ENCODE data around the gene CAND2.
A peak's percentile ranks its signal among the peaks of the same experiment; 100 is the strongest.

The CAND2 gene

GRCh38 chr3:12803371-12803770 is 6.9 kb downstream of the CAND2 start:
- peaks cover 0 to 7% of the 10 kb centered on the region in 2 donors for H3K36me3 ChIP-seq (ENCODE audit: control insufficient read depth in 1 of 2, insufficient read depth in 2 of 2, low read length in 2 of 2)

GRCh38 chr3:12807066-12807465 is 10.6 kb downstream of the CAND2 start:
- no peaks in the 10 kb centered on the region for H3K27me3 ChIP-seq (ENCODE audit: control insufficient read depth in 1 of 2, insufficient read depth in 2 of 2, low read length in 2 of 2)
- no peak overlapping the region for H3K27ac ChIP-seq (ENCODE audit: low read depth, low read length)
- no peak overlapping the region for H3K4me3 ChIP-seq (ENCODE audit: low read depth in 1 of 2, low read length in 2 of 2)
- H3K4me1 ChIP-seq (ENCODE audit: control insufficient read depth in 1 of 2, insufficient read depth in 2 of 2, low read length in 2 of 2) = peaks cover 0 to 6% of the 10 kb centered on the region in 2 donors
- peaks cover 0 to 7% of the 10 kb centered on the region in 2 donors for H3K36me3 ChIP-seq (ENCODE audit: control insufficient read depth in 1 of 2, insufficient read depth in 2 of 2, low read length in 2 of 2)
- no peaks in the 10 kb centered on the region for H3K9me3 ChIP-seq (ENCODE audit: control insufficient read depth in 1 of 2, low read length in 2 of 2)
- H3K9ac ChIP-seq (ENCODE audit: low read depth in 1 of 2, low read length in 2 of 2) = no peak overlapping the region

More at GRCh38 chr3:12803371-12803770, 6.9 kb downstream of the CAND2 start:
- H3K9me3 ChIP-seq (ENCODE audit: control insufficient read depth in 1 of 2, low read length in 2 of 2) = no peaks in the 10 kb centered on the region
- no peaks in the 10 kb centered on the region for H3K27me3 ChIP-seq (ENCODE audit: control insufficient read depth in 1 of 2, insufficient read depth in 2 of 2, low read length in 2 of 2)
- H3K4me1 ChIP-seq (ENCODE audit: control insufficient read depth in 1 of 2, insufficient read depth in 2 of 2, low read length in 2 of 2) = no peaks in the 10 kb centered on the region
- H3K9ac ChIP-seq (ENCODE audit: low read depth in 1 of 2, low read length in 2 of 2) = no peak overlapping the region
- no peak overlapping the region for H3K27ac ChIP-seq (ENCODE audit: low read depth, low read length)
- H3K4me3 ChIP-seq (ENCODE audit: low read depth in 1 of 2, low read length in 2 of 2) = no peak overlapping the region

GRCh38 chr3:12807601-12808359 is 11.3 kb downstream of the CAND2 start:
- H3K27me3 ChIP-seq (ENCODE audit: control insufficient read depth in 1 of 2, insufficient read depth in 2 of 2, low read length in 2 of 2) = no peaks in the 10 kb centered on the region
- H3K27ac ChIP-seq (ENCODE audit: low read depth, low read length) = no peak overlapping the region
- no peak overlapping the region for H3K4me3 ChIP-seq (ENCODE audit: low read depth in 1 of 2, low read length in 2 of 2)
- peaks cover 0 to 7% of the 10 kb centered on the region in 2 donors for H3K36me3 ChIP-seq (ENCODE audit: control insufficient read depth in 1 of 2, insufficient read depth in 2 of 2, low read length in 2 of 2)
- peaks cover 0 to 6% of the 10 kb centered on the region in 2 donors for H3K4me1 ChIP-seq (ENCODE audit: control insufficient read depth in 1 of 2, insufficient read depth in 2 of 2, low read length in 2 of 2)
- no peaks in the 10 kb centered on the region for H3K9me3 ChIP-seq (ENCODE audit: control insufficient read depth in 1 of 2, low read length in 2 of 2)
- H3K9ac ChIP-seq (ENCODE audit: low read depth in 1 of 2, low read length in 2 of 2) = no peak overlapping the region

- H3K9me3 ChIP-seq (ENCODE audit: control insufficient read depth in 1 of 2, low read length in 2 of 2) = no peaks in the 10 kb centered on the region
- H3K27ac ChIP-seq (ENCODE audit: low read depth, low read length) = no peak overlapping the region
- H3K36me3 ChIP-seq (ENCODE audit: control insufficient read depth in 1 of 2, insufficient read depth in 2 of 2, low read length in 2 of 2) = peaks cover 0 to 4% of the 10 kb centered on the region in 2 donors
Observed at GRCh38 chr3:12808587-12808986, 12.1 kb downstream of the CAND2 start.

GRCh38 chr3:12809001-12809400 is 12.5 kb downstream of the CAND2 start:
- H3K9me3 ChIP-seq (ENCODE audit: control insufficient read depth in 1 of 2, low read length in 2 of 2) = no peaks in the 10 kb centered on the region

More at GRCh38 chr3:12808587-12808986, 12.1 kb downstream of the CAND2 start:
- Histone ChIP-seq H3K4me1 (ENCODE audit: control insufficient read depth in 1 of 2, insufficient read depth in 2 of 2, low read length in 2 of 2) (peaks cover 0 to 6% of the 10 kb centered on the region in 2 donors), H3K4me3 (ENCODE audit: low read depth in 1 of 2, low read length in 2 of 2) (no peak overlapping the region), H3K9ac (ENCODE audit: low read depth in 1 of 2, low read length in 2 of 2) (no peak overlapping the region), H3K27me3 (ENCODE audit: control insufficient read depth in 1 of 2, insufficient read depth in 2 of 2, low read length in 2 of 2) (no peaks in the 10 kb centered on the region)

GRCh38 chr3:12809435-12809834 is 13.0 kb downstream of the CAND2 start:
- Histone ChIP-seq H3K36me3 (ENCODE audit: control insufficient read depth in 1 of 2, insufficient read depth in 2 of 2, low read length in 2 of 2) (no peaks in the 10 kb centered on the region), H3K27me3 (ENCODE audit: control insufficient read depth in 1 of 2, insufficient read depth in 2 of 2, low read length in 2 of 2) (no peaks in the 10 kb centered on the region), H3K27ac (ENCODE audit: low read depth, low read length) (no peak overlapping the region), H3K9me3 (ENCODE audit: control insufficient read depth in 1 of 2, low read length in 2 of 2) (no peaks in the 10 kb centered on the region), H3K4me1 (ENCODE audit: control insufficient read depth in 1 of 2, insufficient read depth in 2 of 2, low read length in 2 of 2) (peaks cover 0 to 6% of the 10 kb centered on the region in 2 donors), H3K9ac (ENCODE audit: low read depth in 1 of 2, low read length in 2 of 2) (peak overlapping the region in 1 of 2 donors; percentile 69), H3K4me3 (ENCODE audit: low read depth in 1 of 2, low read length in 2 of 2) (peak overlapping the region; percentile 66 to 76)

More at GRCh38 chr3:12809001-12809400, 12.5 kb downstream of the CAND2 start:
- no peaks in the 10 kb centered on the region for H3K36me3 ChIP-seq (ENCODE audit: control insufficient read depth in 1 of 2, insufficient read depth in 2 of 2, low read length in 2 of 2)
- no peak overlapping the region for H3K9ac ChIP-seq (ENCODE audit: low read depth in 1 of 2, low read length in 2 of 2)
- H3K4me1 ChIP-seq (ENCODE audit: control insufficient read depth in 1 of 2, insufficient read depth in 2 of 2, low read length in 2 of 2) = peaks cover 0 to 6% of the 10 kb centered on the region in 2 donors
- H3K27me3 ChIP-seq (ENCODE audit: control insufficient read depth in 1 of 2, insufficient read depth in 2 of 2, low read length in 2 of 2) = no peaks in the 10 kb centered on the region
- H3K27ac ChIP-seq (ENCODE audit: low read depth, low read length) = no peak overlapping the region
- H3K4me3 ChIP-seq (ENCODE audit: low read depth in 1 of 2, low read length in 2 of 2) = no peak overlapping the region

- H3K27me3 ChIP-seq (ENCODE audit: control insufficient read depth in 1 of 2, insufficient read depth in 2 of 2, low read length in 2 of 2) = no peaks in the 10 kb centered on the region
- peak overlapping the region in 1 of 2 donors; percentile 69 for H3K9ac ChIP-seq (ENCODE audit: low read depth in 1 of 2, low read length in 2 of 2)
- no peaks in the 10 kb centered on the region for H3K36me3 ChIP-seq (ENCODE audit: control insufficient read depth in 1 of 2, insufficient read depth in 2 of 2, low read length in 2 of 2)
- no peaks in the 10 kb centered on the region for H3K9me3 ChIP-seq (ENCODE audit: control insufficient read depth in 1 of 2, low read length in 2 of 2)
- H3K4me3 ChIP-seq (ENCODE audit: low read depth in 1 of 2, low read length in 2 of 2) = peak overlapping the region; percentile 66 to 76
- peaks cover 0 to 6% of the 10 kb centered on the region in 2 donors for H3K4me1 ChIP-seq (ENCODE audit: control insufficient read depth in 1 of 2, insufficient read depth in 2 of 2, low read length in 2 of 2)
- H3K27ac ChIP-seq (ENCODE audit: low read depth, low read length) = no peak overlapping the region
Observed at GRCh38 chr3:12810013-12810780, 13.7 kb downstream of the CAND2 start.

GRCh38 chr3:12810961-12811360 is 14.5 kb downstream of the CAND2 start:
- Histone ChIP-seq H3K27me3 (ENCODE audit: control insufficient read depth in 1 of 2, insufficient read depth in 2 of 2, low read length in 2 of 2) (no peaks in the 10 kb centered on the region), H3K4me3 (ENCODE audit: low read depth in 1 of 2, low read length in 2 of 2) (no peak overlapping the region), H3K27ac (ENCODE audit: low read depth, low read length) (no peak overlapping the region), H3K9ac (ENCODE audit: low read depth in 1 of 2, low read length in 2 of 2) (peak overlapping the region in 1 of 2 donors; percentile 43), H3K9me3 (ENCODE audit: control insufficient read depth in 1 of 2, low read length in 2 of 2) (no peaks in the 10 kb centered on the region), H3K4me1 (ENCODE audit: control insufficient read depth in 1 of 2, insufficient read depth in 2 of 2, low read length in 2 of 2) (peaks cover 0 to 6% of the 10 kb centered on the region in 2 donors), H3K36me3 (ENCODE audit: control insufficient read depth in 1 of 2, insufficient read depth in 2 of 2, low read length in 2 of 2) (no peaks in the 10 kb centered on the region)

GRCh38 chr3:12812812-12813211 is 16.3 kb downstream of the CAND2 start:
- Histone ChIP-seq H3K4me1 (ENCODE audit: control insufficient read depth in 1 of 2, insufficient read depth in 2 of 2, low read length in 2 of 2) (peaks cover 0 to 6% of the 10 kb centered on the region in 2 donors), H3K9me3 (ENCODE audit: control insufficient read depth in 1 of 2, low read length in 2 of 2) (no peaks in the 10 kb centered on the region), H3K27me3 (ENCODE audit: control insufficient read depth in 1 of 2, insufficient read depth in 2 of 2, low read length in 2 of 2) (no peaks in the 10 kb centered on the region), H3K36me3 (ENCODE audit: control insufficient read depth in 1 of 2, insufficient read depth in 2 of 2, low read length in 2 of 2) (no peaks in the 10 kb centered on the region), H3K9ac (ENCODE audit: low read depth in 1 of 2, low read length in 2 of 2) (no peak overlapping the region), H3K27ac (ENCODE audit: low read depth, low read length) (no peak overlapping the region), H3K4me3 (ENCODE audit: low read depth in 1 of 2, low read length in 2 of 2) (no peak overlapping the region)

GRCh38 chr3:12813967-12814366 is 17.5 kb downstream of the CAND2 start:
- no peak overlapping the region for H3K4me3 ChIP-seq (ENCODE audit: low read depth in 1 of 2, low read length in 2 of 2)
- no peaks in the 10 kb centered on the region for H3K36me3 ChIP-seq (ENCODE audit: control insufficient read depth in 1 of 2, insufficient read depth in 2 of 2, low read length in 2 of 2)
- H3K9ac ChIP-seq (ENCODE audit: low read depth in 1 of 2, low read length in 2 of 2) = no peak overlapping the region
- H3K4me1 ChIP-seq (ENCODE audit: control insufficient read depth in 1 of 2, insufficient read depth in 2 of 2, low read length in 2 of 2) = peaks cover 0 to 6% of the 10 kb centered on the region in 2 donors
- H3K27ac ChIP-seq (ENCODE audit: low read depth, low read length) = no peak overlapping the region
- no peaks in the 10 kb centered on the region for H3K27me3 ChIP-seq (ENCODE audit: control insufficient read depth in 1 of 2, insufficient read depth in 2 of 2, low read length in 2 of 2)
- no peaks in the 10 kb centered on the region for H3K9me3 ChIP-seq (ENCODE audit: control insufficient read depth in 1 of 2, low read length in 2 of 2)
